GM20000 (cell line): Measurements from ENCODE around the gene SESN2.

Experiments
- DNase-seq: peaks from one replicate; pipeline ENCODE4 v3.0.0; 2012; ENCODE audit warnings: low spot score
- CTCF ChIP-seq: IDR thresholded peaks from 2 replicates; pipeline ENCODE4 v1.5.1; 2012; ENCODE audit warnings: mild to moderate bottlenecking, control low read depth; ENCODE audit errors: extremely low read depth, missing control alignments

SESN2 gene

GRCh38 chr1:28266920-28267322 is 7.6 kb downstream of the SESN2 start:
- DNase-seq = no peak

GRCh38 chr1:28267633-28268032 is 8.3 kb downstream of the SESN2 start:
- no peak for DNase-seq
- TF ChIP-seq CTCF = no peak

More at GRCh38 chr1:28266920-28267322, 7.6 kb downstream of the SESN2 start:
- no peak for TF ChIP-seq CTCF

GRCh38 chr1:28269529-28269928 is 10.2 kb downstream of the SESN2 start:
- DNase-seq = no peak
- TF ChIP-seq CTCF = no peak

- DNase-seq = no peak
- TF ChIP-seq CTCF = no peak
Measured at GRCh38 chr1:28272215-28272852, 13.0 kb downstream of the SESN2 start.

GRCh38 chr1:28273216-28273860 is 14.0 kb downstream of the SESN2 start:
- no peak for DNase-seq
- TF ChIP-seq CTCF = no peak

GRCh38 chr1:28278763-28279162 is 19.4 kb downstream of the SESN2 start:
- no peak for DNase-seq
- TF ChIP-seq CTCF = no peak

GRCh38 chr1:28279721-28280120 is 20.4 kb downstream of the SESN2 start:
- no peak for DNase-seq
- no peak for TF ChIP-seq CTCF
